ENCODE data around the gene CPTP. TPM values are rescaled to one million over a fixed set of nuclear protein-coding genes. Genes with fewer than 3 reads are reported as not detected.

CPTP gene
- total RNA-seq, 6 experiments from 2014 or later = 24.6 to 31.5 (median 26.6) TPM

DNA sequence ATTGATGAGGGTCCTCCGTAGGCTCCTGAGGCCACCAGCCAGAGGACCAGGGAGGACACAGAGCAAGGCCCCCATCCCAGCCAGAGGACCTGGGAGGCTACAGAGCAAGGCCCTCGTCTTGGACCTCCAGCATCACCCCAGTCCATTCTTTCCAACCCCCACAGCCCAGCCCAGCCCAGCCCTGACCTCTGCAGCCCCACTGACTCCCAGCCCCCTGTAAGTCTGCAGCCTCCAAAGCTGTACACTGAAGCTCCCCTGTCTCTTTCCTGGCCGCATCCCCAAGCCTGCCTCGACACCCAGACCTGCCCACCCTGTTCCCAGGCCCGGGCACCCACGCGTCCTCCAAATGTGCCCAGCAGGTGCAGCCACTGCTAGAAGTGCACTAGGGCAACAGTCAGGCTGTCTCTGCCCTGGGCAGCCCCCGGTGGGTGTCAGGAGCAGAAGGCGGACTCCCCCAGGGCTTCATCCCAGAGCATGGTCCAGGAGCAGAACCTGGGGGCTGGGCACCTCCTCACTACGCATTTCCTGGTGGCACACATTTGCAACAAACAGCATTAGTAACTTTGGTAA is 22.5 kb downstream of the CPTP start:
- Mint-ChIP-seq H3K36me3 (ENCODE audit: low read depth) (peaks cover under 1% of the 10 kb centered on the region; the same call in 1 of the 2 replicates), H3K27ac (peak overlapping the region; percentile 89), H3K9me3 (no peaks in the 10 kb centered on the region), H3K27me3 (ENCODE audit: insufficient read depth) (peaks cover 7% of the 10 kb centered on the region), H3K4me1 (ENCODE audit: low read depth) (peaks cover 32% of the 10 kb centered on the region), H3K4me3 (peak overlapping the region; percentile 91)
- DNase-seq = no peak
- TF ChIP-seq, protein P1, sequence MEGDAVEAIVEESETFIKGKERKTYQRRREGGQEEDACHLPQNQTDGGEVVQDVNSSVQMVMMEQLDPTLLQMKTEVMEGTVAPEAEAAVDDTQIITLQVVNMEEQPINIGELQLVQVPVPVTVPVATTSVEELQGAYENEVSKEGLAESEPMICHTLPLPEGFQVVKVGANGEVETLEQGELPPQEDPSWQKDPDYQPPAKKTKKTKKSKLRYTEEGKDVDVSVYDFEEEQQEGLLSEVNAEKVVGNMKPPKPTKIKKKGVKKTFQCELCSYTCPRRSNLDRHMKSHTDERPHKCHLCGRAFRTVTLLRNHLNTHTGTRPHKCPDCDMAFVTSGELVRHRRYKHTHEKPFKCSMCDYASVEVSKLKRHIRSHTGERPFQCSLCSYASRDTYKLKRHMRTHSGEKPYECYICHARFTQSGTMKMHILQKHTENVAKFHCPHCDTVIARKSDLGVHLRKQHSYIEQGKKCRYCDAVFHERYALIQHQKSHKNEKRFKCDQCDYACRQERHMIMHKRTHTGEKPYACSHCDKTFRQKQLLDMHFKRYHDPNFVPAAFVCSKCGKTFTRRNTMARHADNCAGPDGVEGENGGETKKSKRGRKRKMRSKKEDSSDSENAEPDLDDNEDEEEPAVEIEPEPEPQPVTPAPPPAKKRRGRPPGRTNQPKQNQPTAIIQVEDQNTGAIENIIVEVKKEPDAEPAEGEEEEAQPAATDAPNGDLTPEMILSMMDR (IDR thresholded peaks at IDR 0.05) = no peak

DNA sequence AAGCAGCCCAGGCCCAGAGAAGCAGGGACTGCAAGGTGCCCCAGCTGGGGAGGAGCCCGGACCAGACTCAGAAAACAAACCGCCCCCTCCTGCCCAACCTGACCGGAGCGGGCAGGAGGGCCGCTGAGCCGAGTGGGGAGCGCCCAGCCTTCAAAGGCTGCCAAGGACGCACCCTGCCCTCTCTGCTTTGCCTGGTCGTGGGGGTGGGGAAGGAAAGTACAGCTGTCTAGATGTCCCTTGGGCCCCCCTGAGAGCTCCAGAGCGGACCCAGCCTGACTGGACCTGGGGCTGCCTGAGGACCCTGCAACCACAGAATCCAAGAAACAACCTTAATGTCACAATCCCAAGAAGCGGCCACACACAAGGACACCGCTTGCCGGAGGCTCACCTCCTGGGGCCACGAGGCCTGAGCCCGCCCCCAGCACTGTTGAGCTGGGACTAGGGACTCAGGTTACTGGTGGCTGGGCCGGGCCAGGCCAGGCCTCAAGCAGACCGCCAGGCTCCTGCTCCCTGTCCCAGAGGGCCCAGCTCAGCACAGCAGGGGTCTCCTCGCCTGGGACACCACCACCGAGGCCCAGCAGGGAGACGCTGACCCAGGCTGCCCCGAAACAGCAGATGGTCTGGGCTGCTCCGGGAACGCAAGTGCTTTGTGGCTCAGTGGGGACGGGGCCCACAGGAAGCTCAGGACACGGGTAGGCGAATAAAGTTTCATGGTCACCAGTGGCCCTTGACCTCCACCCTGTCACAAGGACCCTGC is 23.2 kb downstream of the CPTP start:
- TF ChIP-seq, protein P1 (IDR thresholded peaks at IDR 0.05) = no peak
- H3K9me3 Mint-ChIP-seq = no peaks in the 10 kb centered on the region
- peaks cover 15% of the 10 kb centered on the region for H3K27me3 Mint-ChIP-seq (ENCODE audit: insufficient read depth)
- H3K36me3 Mint-ChIP-seq (ENCODE audit: low read depth) = peaks cover 8% of the 10 kb centered on the region
- peak overlapping the region; percentile 91 for H3K4me3 Mint-ChIP-seq
- H3K27ac Mint-ChIP-seq = peak overlapping the region; percentile 89
- DNase-seq = no peak
- H3K4me1 Mint-ChIP-seq (ENCODE audit: low read depth) = peaks cover 40% of the 10 kb centered on the region

DNA sequence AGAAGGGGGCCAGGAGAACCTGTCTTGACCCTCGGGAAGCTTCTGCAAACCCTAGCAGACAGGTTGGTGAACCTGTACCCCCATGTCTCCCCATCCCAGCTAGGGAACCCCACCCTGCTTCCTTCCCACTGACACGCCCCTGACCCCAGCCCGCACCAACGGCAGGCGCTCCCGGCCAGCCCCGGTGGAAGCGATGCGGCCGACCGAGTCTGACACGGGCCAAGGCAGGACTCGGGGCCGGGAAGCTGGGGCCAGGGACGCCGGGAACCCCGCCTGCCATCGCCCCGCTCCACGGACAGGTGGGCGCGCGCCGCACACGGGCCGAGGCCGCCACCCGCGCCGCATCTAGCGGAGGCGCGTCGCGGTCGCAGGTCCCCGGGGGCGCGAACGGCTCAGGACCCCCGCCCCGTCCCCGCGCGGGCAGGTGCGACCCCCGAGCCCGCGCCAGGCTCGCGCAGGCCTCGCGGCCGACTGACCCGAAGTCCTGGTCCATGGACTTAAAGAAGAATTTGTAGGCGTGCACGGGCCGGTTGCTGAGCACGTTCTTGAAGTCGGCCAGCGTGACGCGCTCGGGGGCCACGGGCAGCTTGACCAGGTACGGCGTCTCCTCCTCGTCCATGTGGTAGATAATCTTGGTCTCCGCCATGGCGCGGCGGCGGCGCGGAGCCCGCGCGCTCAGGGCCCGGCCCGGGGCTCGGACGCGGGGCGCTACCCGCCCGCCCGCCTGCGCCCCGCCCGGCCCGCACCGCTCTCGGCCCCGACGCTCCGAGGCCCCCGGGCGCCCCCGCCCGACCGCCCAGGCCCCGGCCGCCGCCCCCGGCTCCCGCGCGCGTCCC is 24.0 kb downstream of the CPTP start:
- peaks cover 14% of the 10 kb centered on the region for H3K27me3 Mint-ChIP-seq (ENCODE audit: insufficient read depth)
- TF ChIP-seq, protein P1 (IDR thresholded peaks at IDR 0.05) = no peak
- H3K27ac Mint-ChIP-seq = peak overlapping the region; percentile 89
- peaks cover 41% of the 10 kb centered on the region for H3K4me1 Mint-ChIP-seq (ENCODE audit: low read depth)
- peaks cover 10% of the 10 kb centered on the region for H3K36me3 Mint-ChIP-seq (ENCODE audit: low read depth)
- H3K4me3 Mint-ChIP-seq = peak overlapping the region; percentile 91
- H3K9me3 Mint-ChIP-seq = no peaks in the 10 kb centered on the region
- DNase-seq = no peak

DNA sequence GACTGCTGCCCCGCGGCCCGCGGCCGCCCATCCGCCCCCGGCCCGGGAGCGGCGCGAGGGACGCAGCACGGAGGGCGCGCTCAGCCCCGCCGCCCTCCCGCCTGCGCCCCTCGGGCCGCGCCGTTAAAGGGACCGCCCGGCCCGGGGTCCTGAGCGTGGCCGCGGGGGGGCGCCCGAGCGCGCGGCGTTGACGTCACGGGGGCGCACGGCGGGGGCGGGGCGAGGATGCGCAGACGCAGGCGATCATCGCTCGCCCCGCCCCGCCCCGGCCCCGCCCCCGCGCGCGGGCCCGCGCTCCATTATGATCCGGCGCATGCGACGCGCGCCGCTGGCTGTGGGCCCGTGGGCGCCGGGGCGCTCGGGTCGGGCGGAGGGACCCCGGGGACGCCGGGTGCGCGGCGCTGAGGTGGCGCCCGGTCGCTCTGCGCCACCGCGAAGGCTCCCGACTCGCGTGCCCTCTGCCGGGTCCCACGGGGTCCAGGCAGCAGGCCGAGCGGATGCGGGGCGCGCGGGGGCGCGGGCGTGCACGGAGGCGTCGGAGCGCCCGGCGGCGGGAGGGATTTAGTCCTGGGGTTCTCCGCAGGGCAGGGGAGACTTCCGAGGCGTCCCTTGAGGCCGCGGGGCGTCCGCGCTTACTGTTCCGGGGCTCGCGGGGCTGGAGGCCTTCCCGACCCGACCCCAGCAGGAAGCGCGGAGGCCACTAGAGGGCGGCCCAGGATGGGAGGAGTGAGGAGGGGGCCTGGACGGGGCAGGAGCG is 24.8 kb downstream of the CPTP start, which contains the start of gene DVL1:
TSS of gene DVL1 (minus strand) at position 163 of the 757 bp plus-strand sequence. CDS start 353 bp downstream, outside the sequence.
- peaks cover 17% of the 10 kb centered on the region for H3K27me3 Mint-ChIP-seq (ENCODE audit: insufficient read depth)
- peaks cover 41% of the 10 kb centered on the region for H3K4me1 Mint-ChIP-seq (ENCODE audit: low read depth)
- TF ChIP-seq, protein P1 (IDR thresholded peaks at IDR 0.05) = peak; percentile 65
- H3K27ac Mint-ChIP-seq = peak within 1 kb of the TSS; percentile 89
- H3K4me3 Mint-ChIP-seq = peak within 1 kb of the TSS; percentile 91
- peaks cover 10% of the 10 kb centered on the region for H3K36me3 Mint-ChIP-seq (ENCODE audit: low read depth)
- H3K9me3 Mint-ChIP-seq = no peaks in the 10 kb centered on the region
- peak; percentile 74 for DNase-seq

Measured in HFFc6 (cell line).